Limb (tissue), 2 donors: ENCODE measurements around the gene HIC1.

Experiments used
- DNase-seq, 2 donors: peaks; one replicate each; pipeline ENCODE4 v3.0.0-alpha.2; 2016; ENCODE audit errors: extremely low spot score in 2 of 2

The HIC1 gene

DNA sequence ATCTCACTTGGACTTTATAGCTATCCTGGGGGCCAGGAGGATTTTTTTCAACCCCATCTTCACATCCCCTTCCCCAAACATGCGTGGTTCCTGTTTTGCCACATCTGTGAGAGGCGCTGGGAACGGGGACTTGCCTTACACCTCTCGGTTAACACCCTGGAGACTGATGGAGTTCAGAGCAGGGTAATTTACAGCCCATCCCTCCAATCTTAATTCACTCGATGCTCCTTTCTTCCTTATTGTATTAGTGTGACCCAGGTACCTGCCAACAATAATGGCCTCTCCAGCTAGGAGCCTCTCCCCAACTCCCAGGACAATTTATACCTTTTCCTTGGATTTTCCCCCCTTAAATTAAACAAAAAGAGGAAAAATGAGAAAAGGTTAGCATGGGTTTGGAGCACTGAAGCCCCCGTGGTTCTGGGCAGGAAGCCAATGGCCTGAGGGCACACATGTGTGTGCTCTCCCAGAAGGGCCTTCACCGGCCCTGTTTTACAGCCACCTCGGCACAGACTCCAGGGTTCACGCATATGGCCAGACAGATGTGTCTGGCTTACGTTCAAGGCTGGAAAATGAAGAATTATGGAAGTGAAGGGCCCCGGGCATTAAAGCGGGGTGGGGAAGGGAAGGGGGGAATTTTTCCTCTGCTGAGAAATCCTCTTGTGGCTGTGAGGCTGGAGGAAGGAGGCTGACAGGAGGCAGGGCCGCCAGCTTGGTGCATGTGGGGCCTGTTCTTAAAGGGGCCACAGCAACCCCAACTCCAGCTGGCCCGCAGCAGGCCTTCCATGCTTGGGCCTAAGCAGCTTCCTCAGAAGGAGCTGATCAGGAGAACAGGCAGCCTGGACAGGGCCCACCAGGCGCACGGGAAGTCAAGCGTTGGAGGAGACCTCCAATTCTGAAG, 21.4 kb downstream of the HIC1 start:
- DNase-seq = peak; percentile 75 to 81

GRCh38 chr17:2077040-2077439, 22.1 kb downstream of the HIC1 start:
- DNase-seq = no peak

- DNase-seq = no peak
Measured at GRCh38 chr17:2081564-2081963, 26.7 kb downstream of the HIC1 start.

DNA sequence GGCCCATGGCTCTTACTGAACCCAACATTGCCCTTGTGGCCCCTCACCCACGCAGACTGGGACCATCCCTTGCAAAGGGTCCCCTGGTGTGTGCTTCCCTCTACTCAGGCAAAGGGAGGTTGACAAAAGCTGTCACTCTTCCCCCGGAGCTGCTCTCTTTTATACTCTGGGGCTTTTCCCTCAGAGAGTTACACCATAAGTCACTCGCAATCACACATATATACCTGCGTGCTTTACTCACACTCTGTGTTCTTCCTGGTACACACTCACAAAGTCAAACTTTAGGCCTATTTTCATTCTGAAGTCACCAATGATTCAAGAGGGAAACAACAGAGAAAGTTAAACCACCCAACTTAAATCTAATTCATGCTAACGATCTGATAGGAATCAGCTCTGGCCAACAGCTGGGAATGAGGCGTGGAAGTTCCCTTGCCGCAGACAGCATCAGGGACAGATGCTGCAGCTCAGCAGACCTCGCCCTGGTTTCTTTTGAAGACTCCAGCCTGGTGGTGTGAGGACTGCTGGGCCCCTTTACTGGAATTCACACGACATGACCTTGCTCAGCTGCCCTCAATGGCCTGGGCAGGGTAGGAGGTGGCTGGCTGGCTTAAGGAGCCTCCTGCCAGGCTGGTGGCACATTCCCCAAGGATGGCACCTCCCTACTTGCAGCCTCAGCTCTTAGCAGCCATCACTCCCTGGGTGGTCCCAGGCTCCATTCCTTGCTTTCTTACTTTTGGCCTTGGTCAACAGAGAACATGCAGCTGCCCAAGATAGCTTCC, 27.3 kb downstream of the HIC1 start:
- no peak for DNase-seq

DNA sequence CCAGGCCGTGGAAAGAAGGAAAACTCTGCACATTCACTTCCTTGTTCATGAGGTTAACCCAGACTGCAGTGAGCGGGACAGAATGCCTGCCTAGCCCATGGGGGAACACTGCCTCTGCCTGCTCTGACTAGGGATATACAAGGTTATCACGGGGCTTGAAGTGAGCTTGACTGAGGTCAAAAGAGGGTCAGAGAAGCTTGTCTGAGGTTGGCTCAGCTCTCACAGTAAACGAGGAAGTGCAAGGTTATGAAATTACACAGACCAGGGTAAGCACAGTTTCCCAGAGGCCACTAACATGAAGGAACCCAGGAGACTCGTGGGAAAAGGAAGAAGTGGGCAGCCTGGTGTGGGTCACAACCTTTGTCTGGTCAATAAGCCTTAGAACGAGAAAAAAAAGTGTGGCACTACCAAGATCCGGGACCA, 28.7 kb downstream of the HIC1 start:
- no peak for DNase-seq

GRCh38 chr17:2084036-2084765, 29.3 kb downstream of the HIC1 start:
- DNase-seq = no peak

DNA sequence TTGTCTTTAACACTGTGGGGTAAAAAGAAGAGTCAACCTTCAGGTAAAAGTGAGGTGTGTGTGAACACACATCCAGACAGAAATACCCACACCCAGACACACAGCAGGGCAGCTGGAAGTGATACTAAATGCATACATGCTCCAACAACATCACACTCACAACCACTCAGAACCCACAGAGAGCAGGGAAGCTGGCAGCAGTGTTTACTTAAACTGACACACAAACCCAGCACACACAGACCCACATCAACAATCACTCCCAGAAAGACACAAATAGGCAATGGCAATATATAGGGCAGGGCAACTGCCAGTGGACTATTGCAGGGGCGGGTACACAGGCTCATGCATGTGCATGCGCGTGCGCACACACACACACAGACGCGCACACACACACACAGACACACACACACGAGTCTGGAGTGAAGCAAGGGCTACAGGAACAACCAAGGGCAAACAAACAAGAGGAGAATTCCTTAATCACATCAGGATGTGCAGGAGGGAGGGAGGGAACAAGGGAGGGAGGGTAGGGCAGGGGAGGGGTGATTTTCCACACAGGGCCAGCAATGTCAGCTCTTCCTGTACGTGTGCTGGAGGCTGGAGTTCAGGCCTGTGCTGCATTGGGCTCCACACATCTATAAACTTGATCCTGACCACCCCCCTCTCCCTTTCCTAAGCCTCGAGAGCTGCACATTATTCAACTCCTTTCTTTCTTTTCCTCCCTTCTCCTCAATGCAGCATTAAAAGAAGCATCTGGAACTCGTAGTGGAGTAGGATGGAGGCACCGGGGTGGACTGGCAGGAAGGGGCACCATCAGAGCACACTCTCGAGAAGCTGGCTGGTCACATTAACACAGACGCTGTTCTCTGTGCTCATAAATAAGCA, 30.1 kb downstream of the HIC1 start:
- peak in 1 of 2 donors; percentile 74 for DNase-seq

- peak in 1 of 2 donors; percentile 68 for DNase-seq
Measured at GRCh38 chr17:2085648-2085949, 30.7 kb downstream of the HIC1 start.

DNA sequence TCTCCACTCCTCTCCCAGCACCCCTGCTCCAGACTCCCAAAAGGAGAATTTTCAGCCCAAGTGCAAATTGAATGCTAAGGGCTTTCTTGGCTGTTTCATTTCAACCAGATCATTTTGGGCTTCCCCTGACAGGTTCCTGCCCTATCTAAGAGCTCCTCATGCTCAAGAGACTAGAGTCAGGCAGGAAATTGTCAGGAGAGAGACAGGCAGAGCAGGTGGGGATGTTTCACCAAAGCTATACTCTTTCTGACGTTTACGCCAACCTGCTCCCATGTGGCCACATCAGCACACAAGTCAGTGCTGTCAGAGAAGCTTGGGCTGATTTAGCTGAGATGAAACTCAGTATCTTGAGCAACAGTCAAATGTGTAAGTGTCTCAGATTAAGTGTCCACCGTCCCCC, 31.4 kb downstream of the HIC1 start:
- no peak for DNase-seq

GRCh38 chr17:2087597-2088211, 32.8 kb downstream of the HIC1 start:
- DNase-seq = peak in 1 of 2 donors; percentile 43

GRCh38 chr17:2089021-2089422, 34.1 kb downstream of the HIC1 start:
- DNase-seq = peak; percentile 56 to 72

DNA sequence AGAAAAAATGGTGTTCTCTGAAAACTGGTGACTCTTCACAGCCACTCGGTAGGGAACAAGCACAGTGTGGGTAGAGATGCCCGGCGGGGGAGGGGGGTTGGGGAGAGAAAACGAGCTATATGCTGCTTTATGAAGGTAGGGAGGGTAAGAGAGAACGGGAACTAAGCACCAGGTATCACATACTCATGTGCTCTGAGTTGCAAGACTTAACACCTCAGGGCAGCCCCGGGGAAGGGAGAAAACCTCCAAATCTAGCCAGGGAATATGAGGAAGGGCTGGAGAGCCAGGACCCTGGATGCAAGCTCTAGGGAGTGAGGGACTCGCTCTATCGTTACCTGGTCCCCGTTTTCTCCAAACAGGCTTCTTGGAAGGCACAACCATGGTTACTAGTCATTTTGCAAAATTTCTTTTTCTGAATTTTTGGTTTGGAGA, 35.3 kb downstream of the HIC1 start:
- no peak for DNase-seq

GRCh38 chr17:2090804-2091534, 36.1 kb downstream of the HIC1 start:
- peak; percentile 65 to 86 for DNase-seq

GRCh38 chr17:2092253-2092652, 37.4 kb downstream of the HIC1 start:
- DNase-seq = no peak

- no peak for DNase-seq
Measured at GRCh38 chr17:2093349-2093748, 38.4 kb downstream of the HIC1 start.

GRCh38 chr17:2094891-2095535, 40.1 kb downstream of the HIC1 start:
- peak in 1 of 2 donors; percentile 41 for DNase-seq

- no peak for DNase-seq
Measured at GRCh38 chr17:2095536-2095910, 40.6 kb downstream of the HIC1 start.

DNA sequence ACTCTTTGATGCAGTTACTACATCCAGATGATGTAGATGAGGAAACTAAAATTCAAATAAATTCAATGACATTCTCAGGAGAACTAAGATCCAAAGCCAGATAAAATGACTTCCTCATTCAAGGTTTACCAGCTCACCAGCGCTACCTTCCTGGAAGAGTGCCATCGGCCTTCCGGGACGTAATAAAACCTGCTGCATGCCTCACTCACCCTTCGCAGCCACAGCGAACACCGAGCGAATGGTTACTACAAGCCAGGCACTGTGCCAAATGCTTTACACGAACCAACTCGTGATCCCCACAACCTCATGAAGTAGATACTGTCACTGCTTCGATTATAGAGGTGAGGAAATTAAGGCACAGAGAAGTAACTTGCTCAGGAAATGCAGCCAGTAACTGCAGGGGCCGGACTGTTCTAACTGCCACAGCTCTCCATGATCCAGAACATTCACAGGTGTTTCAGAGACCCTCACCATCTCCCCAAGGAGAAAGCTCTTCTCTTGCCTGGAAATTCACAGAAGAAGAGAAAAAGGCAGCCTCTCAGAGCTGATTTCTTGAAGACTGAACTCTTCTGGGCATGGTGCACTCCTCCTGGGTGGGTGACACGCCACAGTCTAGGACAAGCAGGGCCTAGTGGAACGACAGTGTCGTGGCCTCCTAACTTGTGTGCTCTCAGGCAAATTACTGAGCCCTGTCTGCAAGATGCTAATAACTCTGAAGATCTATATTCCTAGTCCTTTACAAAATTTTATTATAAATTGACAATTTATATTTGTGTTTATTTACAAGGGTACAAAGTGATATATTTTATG, 46.8 kb downstream of the HIC1 start:
- DNase-seq = no peak
